H1 (cell line): ENCODE data around the gene FPR3.

Experiments used
- CEBPB ChIP-seq: IDR thresholded peaks from 2 replicates; pipeline ENCODE4 v1.6.1; 2012; ENCODE audit warnings: low read depth, low read length
- CTCF ChIP-seq, 3 experiments: IDR thresholded peaks; 1 replicate in 2 of 3; 2 replicates in 1 of 3; pipeline versions ENCODE4 v1.5.1 to v1.6.1; 2011; ENCODE audit warnings: low read length in 3 of 3, mild to moderate bottlenecking in 3 of 3, inconsistent platforms in 2 of 3, low read depth in 1 of 3, moderate library complexity in 1 of 3; ENCODE audit not compliant: insufficient read depth in 1 of 3; ENCODE audit errors: control extremely low read depth in 1 of 3
- EZH2 ChIP-seq: fragments of 200-600 bp; sonication (generic); IDR thresholded peaks from 2 replicates; pipeline ENCODE4 v1.7.1; 2012; ENCODE audit warnings: low read depth, mild to moderate bottlenecking, moderate library complexity, low read length, inconsistent platforms; ENCODE audit not compliant: severe bottlenecking
- GTF2F1 ChIP-seq: IDR thresholded peaks from 2 replicates; pipeline ENCODE4 v1.6.1; 2012; ENCODE audit warnings: low read depth, low read length, improper control_type of control experiment, borderline replicate concordance
- MAFK ChIP-seq: IDR thresholded peaks from 2 replicates; pipeline ENCODE4 v1.6.1; 2012; ENCODE audit warnings: low read depth, mild to moderate bottlenecking, improper control_type of control experiment, low read length
- MAX ChIP-seq: IDR thresholded peaks from 2 replicates; pipeline ENCODE4 v1.6.1; 2012; ENCODE audit warnings: inconsistent platforms
- SRF ChIP-seq: IDR thresholded peaks from 2 replicates; pipeline ENCODE4 v1.6.1; 2011; ENCODE audit warnings: mild to moderate bottlenecking, low read depth, low read length, moderate library complexity
- TCF12 ChIP-seq: IDR thresholded peaks from 2 replicates; pipeline ENCODE4 v1.6.1; 2011; ENCODE audit warnings: low read depth, mild to moderate bottlenecking, low read length

- TF ChIP-seq MAX (no peak), SRF (no peak), CTCF (IDR thresholded peaks at IDR 0.05; ENCODE audit: control extremely low read depth in 1 of 3, insufficient read depth in 1 of 3, low read depth in 1 of 3, low read length in 3 of 3) (no peak), EZH2 (no peak), GTF2F1 (no peak), MAFK (no peak), CEBPB (no peak), TCF12 (no peak)
These were observed 42.2 kb downstream of the FPR3 start for GRCh38 chr19:51837145-51837544.
